Liver (tissue), 9 donors: ENCODE results near the gene TSEN34. TPM values are rescaled to one million over a fixed set of nuclear protein-coding genes. Genes with fewer than 3 reads are reported as not detected.
A peak's percentile ranks its signal among the peaks of the same experiment; 100 is the strongest.

Experiments
- DNase-seq: peaks from one replicate; pipeline ENCODE4 v3.0.0-alpha.2; 2017; ENCODE audit warnings: low spot score
- H3K27ac ChIP-seq, 2 donors: one replicate each; pipeline ENCODE4 v1.7.0; 2013; ENCODE audit warnings: inconsistent platforms in 2 of 2, low read length in 2 of 2, control low read depth in 1 of 2, low read depth in 1 of 2, mild to moderate bottlenecking in 1 of 2
- H3K27me3 ChIP-seq, 4 donors: one replicate each; pipeline versions ENCODE4 v1.6.1 to v1.7.0; 2013; ENCODE audit warnings: low read length in 3 of 4, inconsistent platforms in 1 of 4, mild to moderate bottlenecking in 1 of 4, moderate library complexity in 1 of 4; ENCODE audit not compliant: control insufficient read depth in 4 of 4, insufficient read depth in 4 of 4
- H3K36me3 ChIP-seq, 4 donors: one replicate each; pipeline versions ENCODE4 v1.6.1 to v1.7.0; 2013; ENCODE audit warnings: low read length in 3 of 4, mild to moderate bottlenecking in 3 of 4, low read depth in 1 of 4, moderate library complexity in 1 of 4; ENCODE audit not compliant: control insufficient read depth in 4 of 4, insufficient read depth in 3 of 4
- H3K4me1 ChIP-seq, 4 donors: one replicate each; pipeline versions ENCODE4 v1.6.1 to v1.7.0; 2013; ENCODE audit warnings: low read length in 3 of 4, mild to moderate bottlenecking in 3 of 4, moderate library complexity in 1 of 4; ENCODE audit not compliant: control insufficient read depth in 4 of 4, insufficient read depth in 4 of 4
- H3K4me3 ChIP-seq, 3 donors: one replicate each; pipeline versions ENCODE4 v1.6.1 to v1.7.0; 2013; ENCODE audit warnings: low read length in 3 of 3, control low read depth in 1 of 3, low read depth in 1 of 3, mild to moderate bottlenecking in 1 of 3
- H3K9ac ChIP-seq, 2 donors: one replicate each; pipeline ENCODE4 v1.7.0; 2013; ENCODE audit warnings: low read length in 2 of 2, mild to moderate bottlenecking in 2 of 2, moderate library complexity in 2 of 2, control low read depth in 1 of 2, low read depth in 1 of 2
- H3K9me3 ChIP-seq, 4 donors: one replicate each; pipeline versions ENCODE4 v1.6.1 to v1.7.0; 2013; ENCODE audit warnings: low read length in 3 of 4; ENCODE audit not compliant: control insufficient read depth in 4 of 4
- ATF3 ChIP-seq: IDR thresholded peaks from 2 replicates; pipeline ENCODE4 v1.6.1; 2016; ENCODE audit warnings: antibody characterized with exemption
- CTCF ChIP-seq: fragments of 150-350 bp; IDR thresholded peaks from 2 replicates; pipeline ENCODE4 v1.5.1; 2017; ENCODE audit warnings: improper control_type of control experiment, low read depth, low read length; ENCODE audit not compliant: missing input control
- EGR1 ChIP-seq, 2 donors: IDR thresholded peaks; 2 replicates each; pipeline ENCODE4 v1.6.1; 2016 to 2018; ENCODE audit warnings: antibody characterized with exemption in 2 of 2, low read depth in 2 of 2
- FOXA1 ChIP-seq: IDR thresholded peaks from 2 replicates; pipeline ENCODE4 v1.6.1; 2016; ENCODE audit warnings: antibody characterized with exemption
- FOXA2 ChIP-seq: IDR thresholded peaks from 2 replicates; pipeline ENCODE4 v1.6.1; 2016; ENCODE audit warnings: antibody characterized with exemption
- GABPA ChIP-seq, 2 donors: IDR thresholded peaks in 1 of 2; conservative IDR thresholded peaks in 1 of 2; 2 replicates each; pipeline ENCODE4 v1.6.1; 2016; ENCODE audit warnings: antibody characterized with exemption in 2 of 2, mild to moderate bottlenecking in 1 of 2, moderate library complexity in 1 of 2
- HNF4A ChIP-seq, 2 donors: conservative IDR thresholded peaks; 2 replicates each; pipeline ENCODE4 v1.6.1; 2016; ENCODE audit warnings: antibody characterized with exemption in 2 of 2, mild to moderate bottlenecking in 2 of 2
- HNF4G ChIP-seq: IDR thresholded peaks from 2 replicates; pipeline ENCODE4 v1.6.1; 2016; ENCODE audit warnings: antibody characterized with exemption
- JUND ChIP-seq, 2 donors: IDR thresholded peaks; 2 replicates each; pipeline ENCODE4 v1.6.1; 2016; ENCODE audit warnings: antibody characterized with exemption in 2 of 2
- MAX ChIP-seq: IDR thresholded peaks from 2 replicates; pipeline ENCODE4 v1.6.1; 2016; ENCODE audit warnings: antibody characterized with exemption
- NR2F2 ChIP-seq: IDR thresholded peaks from 2 replicates; pipeline ENCODE4 v1.6.1; 2016; ENCODE audit warnings: antibody characterized with exemption
- RAD21 ChIP-seq, 2 donors: IDR thresholded peaks; 2 replicates each; pipeline ENCODE4 v1.6.1; 2016; ENCODE audit warnings: antibody characterized with exemption in 2 of 2, mild to moderate bottlenecking in 2 of 2
- REST ChIP-seq: IDR thresholded peaks from 2 replicates; pipeline ENCODE4 v1.6.1; 2016; ENCODE audit warnings: antibody characterized with exemption, mild to moderate bottlenecking
- RXRA ChIP-seq, 2 donors: IDR thresholded peaks; 2 replicates each; pipeline ENCODE4 v1.6.1; 2017 to 2018; ENCODE audit warnings: antibody characterized with exemption in 2 of 2, mild to moderate bottlenecking in 1 of 2
- SP1 ChIP-seq: IDR thresholded peaks from 2 replicates; pipeline ENCODE4 v1.6.1; 2018; ENCODE audit warnings: antibody characterized with exemption, mild to moderate bottlenecking
- TAF1 ChIP-seq: conservative IDR thresholded peaks from 2 replicates; pipeline ENCODE4 v1.6.1; 2016; ENCODE audit warnings: antibody characterized with exemption, mild to moderate bottlenecking
- YY1 ChIP-seq: IDR thresholded peaks from 2 replicates; pipeline ENCODE4 v1.6.1; 2016; ENCODE audit warnings: antibody characterized with exemption, mild to moderate bottlenecking
- ZBTB33 ChIP-seq: IDR thresholded peaks from 2 replicates; pipeline ENCODE4 v1.6.1; 2016; ENCODE audit warnings: antibody characterized with exemption
- WGBS: extraction: QIAGEN DNeasy Blood & Tissue Kit; methylation state at CpG from one replicate; pipeline ENCODE4 v1.1.7; 2013; 5-methylcytosine and 5-hydroxymethylcytosine counted together
- polyA plus RNA-seq, 2 donors: library from polyadenylated mRNA; stranded (reverse) in 1 of 2; unstranded in 1 of 2; fragments of 200-250 nt in 1 of 2; fragments of >200 nt in 1 of 2; fragmentation: Nextera tagmentation in 1 of 2; extraction: Ambion mirVana in 1 of 2; gene quantifications; one replicate each; pipeline versions ENCODE4 v1.2.1 to v1.2.3, GENCODE V29; 2013 to 2015
- total RNA-seq, 2 donors: library from RNA; depleted of rRNA; stranded (reverse); fragments of >200 nt; gene quantifications; one replicate each; pipeline ENCODE4 v1.2.3, GENCODE V29; 2014
- donor health status: healthy.
- donor health status: healthy.
- donor health status: healthy.
- donor health status: healthy.
- donor health status: healthy.

Gene TSEN34
- total and polyA plus RNA-seq, 4 donors = 15.5 to 37.9 (median 24.6) TPM

GRCh38 chr19:54207676-54207982, 16.5 kb downstream of the TSEN34 start:
- Histone ChIP-seq H3K9ac (peak overlapping the region in 1 of 2 donors; percentile 24), H3K4me3 (no peak overlapping the region), H3K9me3 (no peaks in the 10 kb centered on the region), H3K36me3 (peaks cover 20 to 42% (median 28%) of the 10 kb centered on the region in 4 donors), H3K4me1 (peaks cover 31 to 89% (median 74%) of the 10 kb centered on the region in 4 donors), H3K27ac (peak overlapping the region; percentile 88 to 94), H3K27me3 (no peaks in the 10 kb centered on the region)
- DNase-seq = no peak
- 68% methylated on average over 5 of the region's 5 CpGs for WGBS
- TF ChIP-seq TAF1 (no peak), YY1 (no peak), CTCF (no peak), FOXA2 (no peak), GABPA (IDR thresholded peaks at IDR 0.05 in 1 of 2, conservative IDR thresholded peaks at IDR 0.05 in 1 of 2) (no peak), FOXA1 (no peak), ATF3 (no peak), HNF4G (no peak), RXRA (IDR thresholded peaks at IDR 0.05) (no peak), HNF4A (conservative IDR thresholded peaks at IDR 0.05) (no peak)

GRCh38 chr19:54207983-54208783, 17.1 kb downstream of the TSEN34 start:
- H3K4me1 ChIP-seq = peaks cover 31 to 84% (median 69%) of the 10 kb centered on the region in 4 donors
- peak overlapping the region; percentile 88 to 94 for H3K27ac ChIP-seq
- no peak for DNase-seq
- WGBS = 60% methylated on average over 18 of the region's 18 CpGs
- TF ChIP-seq JUND (IDR thresholded peaks at IDR 0.05) = peak; percentile 5 to 66
- peak; percentile 39 to 54 for TF ChIP-seq HNF4A (conservative IDR thresholded peaks at IDR 0.05)
- peak; percentile 84 to 94 for TF ChIP-seq RXRA (IDR thresholded peaks at IDR 0.05)
- peak in 1 of 2 donors; percentile 42 for TF ChIP-seq RAD21 (IDR thresholded peaks at IDR 0.05)
- peak; percentile 31 for TF ChIP-seq HNF4G
- no peak for TF ChIP-seq CTCF
- TF ChIP-seq YY1 = peak; percentile 49
- peak in 1 of 2 donors; percentile 22 for TF ChIP-seq GABPA (IDR thresholded peaks at IDR 0.05 in 1 of 2, conservative IDR thresholded peaks at IDR 0.05 in 1 of 2)
- TF ChIP-seq EGR1 (IDR thresholded peaks at IDR 0.05; ENCODE audit: low read depth in 2 of 2) = peak in 1 of 2 donors; percentile 52
- peak; percentile 86 for TF ChIP-seq SP1
- TF ChIP-seq ATF3 = peak; percentile 17
- TF ChIP-seq REST = peak; percentile 0
- no peak for TF ChIP-seq TAF1
- no peak for TF ChIP-seq FOXA1
- TF ChIP-seq FOXA2 = no peak
- peak; percentile 23 for TF ChIP-seq ZBTB33
- peak; percentile 65 for TF ChIP-seq NR2F2
- TF ChIP-seq MAX = peak; percentile 87
- no peaks in the 10 kb centered on the region for H3K27me3 ChIP-seq
- no peaks in the 10 kb centered on the region for H3K9me3 ChIP-seq
- no peak overlapping the region for H3K4me3 ChIP-seq
- peaks cover 20 to 37% (median 27%) of the 10 kb centered on the region in 4 donors for H3K36me3 ChIP-seq
- H3K9ac ChIP-seq = peak overlapping the region; percentile 9 to 11
